Measurements from ENCODE around the gene RALB.

Gene RALB

DNA sequence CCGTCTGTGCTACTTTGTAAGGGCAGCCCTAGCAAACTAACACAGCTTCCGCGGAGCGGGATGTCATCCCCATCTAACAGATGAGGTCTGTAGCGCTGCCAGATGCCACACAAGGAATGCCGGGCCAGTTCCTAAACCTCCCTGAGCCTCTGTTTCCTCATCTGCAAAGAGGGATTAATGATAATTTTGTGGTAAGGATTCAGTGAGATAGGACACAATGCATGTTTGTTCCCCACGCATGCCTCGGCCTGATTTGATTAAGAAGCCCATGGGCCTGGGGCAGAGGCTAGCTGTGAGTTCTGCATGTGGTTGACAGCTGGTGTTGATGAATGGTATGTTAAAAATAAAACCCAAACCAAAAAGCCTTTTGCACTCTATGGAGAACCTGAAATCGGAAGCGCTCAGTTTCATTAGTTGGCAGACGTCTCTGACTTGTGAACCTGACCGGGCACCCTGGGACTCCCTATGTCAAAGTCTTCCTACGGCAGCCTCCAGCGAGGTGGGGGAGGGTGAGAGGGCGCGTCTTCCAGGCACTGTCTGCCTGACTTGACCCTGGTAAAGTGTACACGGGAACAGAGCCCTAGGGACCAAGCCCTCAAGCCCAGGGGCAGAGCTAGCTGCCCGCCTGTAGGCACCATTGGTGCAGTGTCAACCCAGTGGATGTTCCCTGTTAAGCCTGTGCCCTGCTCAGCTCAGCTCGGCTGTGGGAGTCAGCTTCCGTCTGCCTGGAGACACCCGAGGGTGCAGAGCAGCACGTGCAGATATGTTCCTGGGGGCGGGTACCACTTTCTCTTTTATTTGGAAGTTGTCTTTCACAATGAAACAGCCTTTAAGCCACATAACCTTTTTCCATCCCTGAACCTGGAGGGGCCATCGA, 78.5 kb downstream of the RALB start:
- in situ Hi-C loops (cut with MboI; ENCODE audit: low sequenced_read_pairs) = no loop called here

DNA sequence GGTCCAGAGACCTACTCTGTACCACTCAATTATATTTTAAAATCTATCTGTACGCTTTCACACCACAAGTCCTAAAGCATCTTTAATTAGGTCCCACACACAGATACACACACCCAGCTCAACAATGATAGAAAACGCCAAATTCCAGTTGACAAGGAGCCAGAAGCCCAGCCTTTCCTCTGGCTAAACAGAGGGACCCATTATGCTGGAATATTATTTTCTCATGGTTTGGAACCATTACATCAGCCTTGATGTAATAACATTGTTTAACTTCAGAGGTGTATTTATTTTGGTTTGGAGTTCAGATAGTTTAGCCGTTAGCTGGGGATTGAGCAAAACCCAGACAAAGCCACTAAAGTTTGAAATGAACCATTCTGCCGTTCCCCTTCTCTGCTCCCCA, 79.3 kb downstream of the RALB start:
- in situ Hi-C loops (cut with MboI; ENCODE audit: low sequenced_read_pairs) = no loop called here

GRCh38 chr2:120332384-120332783, 79.7 kb downstream of the RALB start:
- in situ Hi-C loops (cut with MboI; ENCODE audit: low sequenced_read_pairs) = no loop called here

DNA sequence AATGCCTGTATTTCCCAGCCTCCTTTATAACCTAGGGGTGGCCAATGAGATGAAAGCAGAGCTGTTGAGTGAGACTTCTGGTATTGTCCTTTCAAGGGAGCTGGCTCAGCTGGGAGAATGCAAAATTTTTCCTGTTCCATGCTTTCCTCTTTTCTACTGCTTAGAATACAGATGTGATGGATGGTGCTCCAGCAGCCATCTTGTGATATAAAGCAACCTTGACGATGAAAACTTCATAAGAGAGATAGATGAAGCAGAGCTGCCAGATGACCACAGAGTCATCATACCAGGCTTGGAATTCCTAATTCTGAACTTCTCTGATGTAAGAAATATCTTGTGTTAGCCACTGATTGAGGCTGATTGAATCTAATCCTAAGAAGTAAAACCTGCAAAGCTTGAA, 81.4 kb downstream of the RALB start:
- in situ Hi-C loops (cut with MboI; ENCODE audit: low sequenced_read_pairs) = no loop called here

GRCh38 chr2:120336749-120337148, 84.1 kb downstream of the RALB start:
- in situ Hi-C loops (cut with MboI; ENCODE audit: low sequenced_read_pairs) = no loop called here

GRCh38 chr2:120338015-120338414, 85.4 kb downstream of the RALB start:
- in situ Hi-C loops (cut with MboI; ENCODE audit: low sequenced_read_pairs) = no loop called here

DNA sequence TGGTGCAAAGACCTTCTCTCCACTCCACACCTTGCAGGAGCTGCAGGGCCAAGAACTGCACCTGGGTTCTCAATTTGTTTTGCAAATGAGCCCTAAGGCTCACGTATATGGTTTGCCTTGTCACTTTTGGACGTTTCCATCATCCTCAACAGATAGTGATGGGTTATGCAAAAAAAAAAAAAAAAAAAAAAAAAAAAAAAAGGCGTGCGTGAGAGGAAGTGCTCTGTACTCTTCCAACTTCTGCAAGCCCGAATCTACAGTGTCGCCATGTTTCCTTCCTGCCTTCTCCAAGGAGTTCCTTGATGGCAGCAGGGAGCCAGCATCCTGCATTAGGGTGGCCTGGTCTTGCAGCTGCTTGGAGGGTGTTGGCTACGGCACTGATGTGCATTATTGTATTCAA, 89.3 kb downstream of the RALB start:
- in situ Hi-C loops (cut with MboI; ENCODE audit: low sequenced_read_pairs) = no loop called here

DNA sequence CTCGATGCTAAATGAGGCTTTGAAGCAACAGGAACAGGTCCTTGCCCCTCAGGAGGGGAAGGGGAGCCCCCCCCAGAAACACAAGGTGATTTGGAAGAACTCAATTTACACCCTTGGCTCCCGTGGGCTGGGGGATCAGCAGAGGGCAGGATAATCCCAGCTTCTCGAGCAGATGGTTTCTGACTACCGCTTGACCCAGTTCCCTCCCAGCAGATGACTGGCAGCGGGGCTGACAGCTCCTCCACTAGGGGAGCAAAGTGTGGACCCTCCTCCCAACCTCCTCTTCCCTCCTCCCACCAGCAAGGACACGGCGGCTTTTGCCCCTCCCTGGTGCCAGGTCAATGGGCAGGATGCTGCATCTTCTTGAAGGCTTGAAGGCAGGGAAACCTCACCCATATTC, 89.8 kb downstream of the RALB start:
- in situ Hi-C loops (cut with MboI; ENCODE audit: low sequenced_read_pairs) = no loop called here

- in situ Hi-C loops (cut with MboI; ENCODE audit: low sequenced_read_pairs) = no loop called here
Observed at GRCh38 chr2:120343100-120343432, 90.4 kb downstream of the RALB start.

DNA sequence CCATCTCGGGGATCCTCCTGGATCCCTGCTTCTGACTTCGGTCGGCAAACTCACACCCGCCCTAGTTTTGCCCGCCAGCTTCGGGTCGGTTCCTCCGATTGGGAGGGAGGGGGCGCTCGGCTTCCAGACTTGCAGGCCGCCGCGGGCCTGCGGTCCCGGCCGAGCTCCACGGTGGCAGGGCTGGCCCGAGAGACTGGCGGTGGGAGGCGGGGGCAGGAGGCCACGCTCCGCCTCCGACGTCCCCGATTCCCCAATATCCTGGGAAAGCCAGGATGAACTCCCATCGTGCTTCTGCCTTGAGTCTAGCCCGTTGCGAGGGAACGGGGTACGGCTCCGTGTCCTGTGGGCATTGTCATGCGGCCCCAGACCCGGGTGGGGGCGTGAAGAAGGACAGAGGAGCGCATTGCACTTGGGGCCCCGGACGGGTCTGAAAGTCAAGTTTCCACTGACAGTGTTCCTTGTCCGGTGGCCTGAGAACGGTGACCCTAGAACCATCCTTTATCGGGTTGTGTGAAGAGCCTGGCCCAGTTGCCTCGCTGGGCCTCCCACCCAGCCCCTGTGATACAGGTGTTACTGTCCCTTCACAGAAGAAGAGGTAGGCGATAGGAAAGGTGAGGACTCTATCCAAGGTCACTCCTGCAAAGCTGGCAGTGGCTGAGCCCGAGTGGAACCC, 90.9 kb downstream of the RALB start:
- in situ Hi-C loops (cut with MboI; ENCODE audit: low sequenced_read_pairs) = no loop called here
